HepG2 (cell line): ENCODE results near the gene COQ5. TPM values are rescaled to one million over a fixed set of nuclear protein-coding genes. Genes with fewer than 3 reads are reported as not detected.

Experiments
- ATRX ChIP-seq: sonication (generic); formaldehyde crosslinking; IDR thresholded peaks from 2 replicates; pipeline ENCODE4 v1.4.0; 2020; ENCODE audit warnings: missing genetic modification reagents, borderline replicate concordance
- ETV5 ChIP-seq: IDR thresholded peaks from 2 replicates; pipeline ENCODE4 v1.6.1; 2018; ENCODE audit warnings: missing biosample characterization, missing genetic modification reagents, inconsistent platforms, borderline replicate concordance
- FOXM1 ChIP-seq: sonication (generic); formaldehyde crosslinking; IDR thresholded peaks from 2 replicates; pipeline ENCODE4 v1.5.0; 2020; ENCODE audit warnings: missing genetic modification reagents
- GTF2F1 ChIP-seq: fragments of 150-350 bp; IDR thresholded peaks from 2 replicates; pipeline ENCODE4 v1.6.1; 2014; ENCODE audit warnings: low read length
- LCORL ChIP-seq, 2 experiments: fragments of 450-650 bp in 1 of 2; sonication (generic) in 1 of 2; formaldehyde crosslinking in 1 of 2; IDR thresholded peaks; 2 replicates each; pipeline versions ENCODE4 v1.5.0 to v1.6.1; 2017 to 2020; ENCODE audit warnings: antibody characterized with exemption in 1 of 2, missing genetic modification reagents in 1 of 2
- MED1 ChIP-seq: sonication (generic); formaldehyde crosslinking; IDR thresholded peaks from 2 replicates; pipeline ENCODE4 v1.4.0; 2020; ENCODE audit warnings: missing genetic modification reagents
- MIER3 ChIP-seq: IDR thresholded peaks from 2 replicates; pipeline ENCODE4 v1.6.1; 2016; ENCODE audit warnings: missing compliant biosample characterization, borderline replicate concordance
- PITX1 ChIP-seq: sonication (generic); formaldehyde crosslinking; IDR thresholded peaks from 2 replicates; pipeline ENCODE4 v1.5.1; 2020; ENCODE audit warnings: mild to moderate bottlenecking, missing genetic modification reagents
- TCF12 ChIP-seq, 2 experiments: fragments of 450-650 bp in 1 of 2; sonication (generic) in 1 of 2; formaldehyde crosslinking in 1 of 2; IDR thresholded peaks; 2 replicates each; pipeline versions ENCODE4 v1.6.1 to v1.8.0; 2017 to 2022; ENCODE audit warnings: antibody characterized with exemption in 1 of 2, mild to moderate bottlenecking in 1 of 2, missing genetic modification reagents in 1 of 2, moderate library complexity in 1 of 2
- ZNF496 ChIP-seq: sonication (generic); formaldehyde crosslinking; IDR thresholded peaks from 2 replicates; pipeline ENCODE4 v1.8.1; 2023; ENCODE audit warnings: mild to moderate bottlenecking, moderate library complexity, missing genetic modification reagents; ENCODE audit not compliant: insufficient replicate concordance
- polyA plus RNA-seq, 8 experiments: library from polyadenylated mRNA; depleted of rRNA in 3 of 8; stranded (reverse) in 7 of 8; unstranded in 1 of 8; fragments of >200 nt; fragmentation: Illumina TruSeq in 4 of 8; extraction: Trizol in 4 of 8; gene quantifications; 2 replicates each; pipeline versions ENCODE4 v1.2.1 to v1.2.3, GENCODE V29; 2011 to 2016; ENCODE audit warnings: low read depth in 4 of 8, missing spikeins in 1 of 8, mixed read lengths in 1 of 8; ENCODE audit not compliant: insufficient read depth in 1 of 8
- total RNA-seq, 5 experiments: library from RNA; depleted of rRNA; stranded (reverse); fragments of >200 nt; fragmentation: Illumina TruSeq; extraction: Trizol; gene quantifications; 2 replicates each; pipeline ENCODE4 v1.2.3, GENCODE V29; 2016; ENCODE audit warnings: low read depth in 1 of 5
- TF ChIP-seq, protein P1 (sequence below): sonication (generic); formaldehyde crosslinking; conservative IDR thresholded peaks from 2 replicates; pipeline ENCODE4 v1.4.0; 2020; ENCODE audit warnings: missing genetic modification reagents
- TF ChIP-seq, protein P2 (sequence below): sonication (generic); formaldehyde crosslinking; IDR thresholded peaks from 2 replicates; pipeline ENCODE4 v1.4.0; 2020; ENCODE audit warnings: missing genetic modification reagents; ENCODE audit errors: not compliant biosample characterization
- TF ChIP-seq, protein P3 (sequence below): sonication (generic); formaldehyde crosslinking; conservative IDR thresholded peaks from 2 replicates; pipeline ENCODE4 v1.8.0; 2022; ENCODE audit warnings: missing genetic modification reagents
- TF ChIP-seq, protein P4 (sequence below): sonication (generic); formaldehyde crosslinking; IDR thresholded peaks from 2 replicates; pipeline ENCODE4 v1.4.0; 2020; ENCODE audit warnings: mild to moderate bottlenecking, missing genetic modification reagents

COQ5 gene
- total and polyA plus RNA-seq, 2 of the 13 experiments (the other 11 are each of a cell fraction or from before 2014, with no cell fraction given): 36.4 to 41.5 TPM

DNA sequence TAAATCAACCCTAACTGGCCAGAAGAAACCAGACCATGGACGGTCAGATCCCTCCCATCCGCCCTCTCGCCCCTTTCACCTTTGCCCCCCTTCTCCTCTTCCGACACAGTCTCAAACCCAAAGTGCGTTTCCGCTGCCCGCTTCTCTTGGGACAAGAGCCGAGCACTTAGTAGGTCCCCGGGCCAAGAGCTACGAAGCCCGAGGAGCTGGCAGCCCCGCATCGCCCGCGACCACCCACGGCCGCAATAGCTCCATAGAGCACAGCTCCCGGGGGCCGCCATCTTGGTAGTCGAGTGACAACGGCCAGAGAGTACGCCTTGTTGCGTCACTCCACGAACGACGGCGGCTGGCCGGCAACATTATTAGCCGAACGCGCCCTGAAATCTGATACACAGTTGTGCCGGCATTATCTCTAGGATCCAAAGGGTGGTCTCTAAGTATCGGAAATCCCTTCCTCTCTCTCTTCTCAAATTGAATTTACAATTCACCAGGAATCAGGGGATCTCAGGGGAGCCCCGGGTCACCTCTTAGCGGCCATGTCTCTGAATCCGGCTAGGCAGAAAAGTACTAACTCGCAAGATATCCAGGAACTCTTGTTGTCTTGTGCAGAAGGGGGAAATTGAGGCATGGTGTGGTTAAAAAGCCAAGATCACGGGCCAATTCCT is at the start of gene COQ5 (continued):
- TF ChIP-seq, protein P1, sequence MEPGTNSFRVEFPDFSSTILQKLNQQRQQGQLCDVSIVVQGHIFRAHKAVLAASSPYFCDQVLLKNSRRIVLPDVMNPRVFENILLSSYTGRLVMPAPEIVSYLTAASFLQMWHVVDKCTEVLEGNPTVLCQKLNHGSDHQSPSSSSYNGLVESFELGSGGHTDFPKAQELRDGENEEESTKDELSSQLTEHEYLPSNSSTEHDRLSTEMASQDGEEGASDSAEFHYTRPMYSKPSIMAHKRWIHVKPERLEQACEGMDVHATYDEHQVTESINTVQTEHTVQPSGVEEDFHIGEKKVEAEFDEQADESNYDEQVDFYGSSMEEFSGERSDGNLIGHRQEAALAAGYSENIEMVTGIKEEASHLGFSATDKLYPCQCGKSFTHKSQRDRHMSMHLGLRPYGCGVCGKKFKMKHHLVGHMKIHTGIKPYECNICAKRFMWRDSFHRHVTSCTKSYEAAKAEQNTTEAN: 0 out of 2 replicates have a peak, but pooled peaks have one; percentile 29
- TF ChIP-seq, protein P2, sequence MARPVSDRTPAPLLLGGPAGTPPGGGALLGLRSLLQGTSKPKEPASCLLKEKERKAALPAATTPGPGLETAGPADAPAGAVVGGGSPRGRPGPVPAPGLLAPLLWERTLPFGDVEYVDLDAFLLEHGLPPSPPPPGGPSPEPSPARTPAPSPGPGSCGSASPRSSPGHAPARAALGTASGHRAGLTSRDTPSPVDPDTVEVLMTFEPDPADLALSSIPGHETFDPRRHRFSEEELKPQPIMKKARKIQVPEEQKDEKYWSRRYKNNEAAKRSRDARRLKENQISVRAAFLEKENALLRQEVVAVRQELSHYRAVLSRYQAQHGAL (CRISPR knock-in tag): peak; percentile 51
- TF ChIP-seq MED1 (CRISPR knock-in tag) (peak; percentile 76), MIER3 (no peak; the same call in 1 of the 2 replicates), TCF12 (IDR thresholded peaks at IDR 0.05) (no peak), TCF12 (CRISPR knock-in tag; IDR thresholded peaks at IDR 0.05) (no peak), ETV5 (CRISPR knock-in tag) (peak; percentile 34; the same call in 1 of the 2 replicates), LCORL (IDR thresholded peaks at IDR 0.05) (no peak), LCORL (CRISPR knock-in tag; IDR thresholded peaks at IDR 0.05) (no peak), ZNF496 (CRISPR knock-in tag) (no peak), FOXM1 (CRISPR knock-in tag) (no peak), ATRX (CRISPR knock-in tag) (no peak), PITX1 (CRISPR knock-in tag) (peak; percentile 36; the same call in 1 of the 2 replicates), GTF2F1 (no peak)
- TF ChIP-seq, protein P3, sequence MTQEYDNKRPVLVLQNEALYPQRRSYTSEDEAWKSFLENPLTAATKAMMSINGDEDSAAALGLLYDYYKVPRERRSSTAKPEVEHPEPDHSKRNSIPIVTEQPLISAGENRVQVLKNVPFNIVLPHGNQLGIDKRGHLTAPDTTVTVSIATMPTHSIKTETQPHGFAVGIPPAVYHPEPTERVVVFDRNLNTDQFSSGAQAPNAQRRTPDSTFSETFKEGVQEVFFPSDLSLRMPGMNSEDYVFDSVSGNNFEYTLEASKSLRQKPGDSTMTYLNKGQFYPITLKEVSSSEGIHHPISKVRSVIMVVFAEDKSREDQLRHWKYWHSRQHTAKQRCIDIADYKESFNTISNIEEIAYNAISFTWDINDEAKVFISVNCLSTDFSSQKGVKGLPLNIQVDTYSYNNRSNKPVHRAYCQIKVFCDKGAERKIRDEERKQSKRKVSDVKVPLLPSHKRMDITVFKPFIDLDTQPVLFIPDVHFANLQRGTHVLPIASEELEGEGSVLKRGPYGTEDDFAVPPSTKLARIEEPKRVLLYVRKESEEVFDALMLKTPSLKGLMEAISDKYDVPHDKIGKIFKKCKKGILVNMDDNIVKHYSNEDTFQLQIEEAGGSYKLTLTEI (CRISPR knock-in tag): no peak
- TF ChIP-seq, protein P4, sequence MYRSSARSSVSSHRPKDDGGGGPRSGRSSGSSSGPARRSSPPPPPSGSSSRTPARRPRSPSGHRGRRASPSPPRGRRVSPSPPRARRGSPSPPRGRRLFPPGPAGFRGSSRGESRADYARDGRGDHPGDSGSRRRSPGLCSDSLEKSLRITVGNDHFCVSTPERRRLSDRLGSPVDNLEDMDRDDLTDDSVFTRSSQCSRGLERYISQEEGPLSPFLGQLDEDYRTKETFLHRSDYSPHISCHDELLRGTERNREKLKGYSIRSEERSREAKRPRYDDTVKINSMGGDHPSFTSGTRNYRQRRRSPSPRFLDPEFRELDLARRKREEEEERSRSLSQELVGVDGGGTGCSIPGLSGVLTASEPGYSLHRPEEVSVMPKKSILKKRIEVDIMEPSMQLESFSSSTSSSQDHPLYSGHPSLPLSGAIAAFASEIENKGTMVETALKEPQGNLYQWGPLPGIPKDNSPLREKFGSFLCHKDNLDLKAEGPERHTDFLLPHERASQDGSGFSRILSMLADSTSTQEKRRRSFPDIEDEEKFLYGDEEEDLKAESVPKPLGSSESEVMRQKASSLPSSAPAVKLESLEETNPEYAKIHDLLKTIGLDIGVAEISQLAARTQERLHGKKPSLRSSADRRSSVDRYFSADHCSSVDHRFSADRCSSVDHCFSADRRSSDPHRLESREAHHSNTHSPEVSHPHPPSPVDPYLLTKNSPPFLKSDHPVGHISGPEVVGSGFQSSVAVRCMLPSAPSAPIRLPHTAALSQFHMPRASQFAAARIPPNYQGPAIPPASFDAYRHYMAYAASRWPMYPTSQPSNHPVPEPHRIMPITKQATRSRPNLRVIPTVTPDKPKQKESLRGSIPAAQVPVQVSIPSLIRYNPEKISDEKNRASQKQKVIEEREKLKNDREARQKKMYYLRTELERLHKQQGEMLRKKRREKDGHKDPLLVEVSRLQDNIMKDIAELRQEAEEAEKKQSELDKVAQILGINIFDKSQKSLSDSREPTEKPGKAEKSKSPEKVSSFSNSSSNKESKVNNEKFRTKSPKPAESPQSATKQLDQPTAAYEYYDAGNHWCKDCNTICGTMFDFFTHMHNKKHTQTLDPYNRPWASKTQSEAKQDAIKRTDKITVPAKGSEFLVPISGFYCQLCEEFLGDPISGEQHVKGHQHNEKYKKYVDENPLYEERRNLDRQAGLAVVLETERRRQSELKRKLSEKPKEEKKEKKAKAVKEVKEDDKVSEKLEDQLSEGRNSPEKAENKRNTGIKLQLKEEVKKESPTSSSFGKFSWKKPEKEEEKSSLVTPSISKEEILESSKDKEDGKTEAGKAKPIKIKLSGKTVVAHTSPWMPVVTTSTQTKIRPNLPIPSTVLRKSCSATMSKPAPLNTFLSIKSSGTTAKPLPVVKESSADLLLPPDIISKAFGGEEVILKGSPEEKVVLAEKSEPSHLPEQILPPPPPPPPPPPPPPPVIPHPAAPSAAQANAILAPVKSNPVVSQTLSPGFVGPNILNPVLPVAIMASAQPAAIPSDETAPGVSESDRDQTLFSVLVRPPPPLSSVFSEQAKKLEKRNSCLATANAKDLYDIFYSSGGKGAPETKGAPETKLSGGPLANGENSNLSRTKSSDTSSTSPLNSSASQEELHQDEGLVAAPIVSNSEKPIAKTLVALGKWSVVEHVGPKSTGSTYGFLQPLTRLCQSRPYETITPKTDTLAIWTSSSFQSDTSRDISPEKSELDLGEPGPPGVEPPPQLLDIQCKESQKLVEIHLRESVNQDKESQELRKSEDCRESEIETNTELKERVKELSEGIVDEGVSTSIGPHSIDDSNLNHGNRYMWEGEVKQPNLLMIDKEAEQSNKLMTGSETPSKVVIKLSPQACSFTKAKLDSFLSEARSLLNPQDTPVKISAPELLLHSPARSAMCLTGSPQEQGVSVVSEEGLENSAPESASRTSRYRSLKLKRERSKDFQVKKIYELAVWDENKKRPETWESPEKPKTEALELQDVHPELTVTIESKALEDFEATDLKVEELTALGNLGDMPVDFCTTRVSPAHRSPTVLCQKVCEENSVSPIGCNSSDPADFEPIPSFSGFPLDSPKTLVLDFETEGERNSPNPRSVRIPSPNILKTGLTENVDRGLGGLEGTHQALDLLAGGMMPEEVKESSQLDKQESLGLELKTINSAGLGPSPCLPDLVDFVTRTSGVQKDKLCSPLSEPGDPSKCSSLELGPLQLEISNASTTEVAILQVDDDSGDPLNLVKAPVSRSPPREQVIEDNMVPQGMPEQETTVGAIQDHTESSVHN: no peak
